Thoracic aorta (tissue), 2 donors: Measurements from ENCODE around the gene PARP16. TPM values are rescaled to one million over a fixed set of nuclear protein-coding genes. Genes with fewer than 3 reads are reported as not detected.

Experiments used
- ATAC-seq: fragments of 150-250 bp; one replicate; pipeline ENCODE4 v1.8.0; 2017; ENCODE audit warnings: low read depth; ENCODE audit not compliant: insufficient number of reproducible peaks, low FRiP score
- DNase-seq: peaks from one replicate; pipeline ENCODE4 v3.0.0-alpha.2; 2020; ENCODE audit warnings: low spot score
- H3K27ac ChIP-seq, 2 donors: fragments of 200-600 bp; sonication (generic); 1 replicate in 1 of 2; 2 replicates in 1 of 2; pipeline ENCODE4 v1.5.1; 2016; ENCODE audit warnings: mild to moderate bottlenecking in 2 of 2, moderate library complexity in 2 of 2
- H3K27me3 ChIP-seq: fragments of 200-600 bp; sonication (generic); replicated peaks from 2 replicates; pipeline ENCODE4 v1.6.0; 2016; ENCODE audit warnings: mild to moderate bottlenecking; ENCODE audit not compliant: insufficient read depth
- H3K36me3 ChIP-seq: fragments of 200-600 bp; sonication (generic); one replicate; pipeline ENCODE4 v1.5.1; 2016
- H3K4me1 ChIP-seq, 2 donors: fragments of 200-600 bp; sonication (generic); 1 replicate in 1 of 2; 2 replicates in 1 of 2; pipeline versions ENCODE4 v1.5.1 to v1.6.0; 2016; ENCODE audit warnings: low read depth in 2 of 2, mild to moderate bottlenecking in 1 of 2; ENCODE audit not compliant: control insufficient read depth in 1 of 2
- H3K4me3 ChIP-seq: fragments of 200-600 bp; sonication (generic); 2 replicates; pipeline ENCODE4 v1.5.1; 2016; ENCODE audit warnings: mild to moderate bottlenecking
- H3K9me3 ChIP-seq: fragments of 200-600 bp; sonication (generic); 2 replicates; pipeline ENCODE4 v1.5.1; 2016
- CTCF ChIP-seq: fragments of 200-600 bp; sonication (generic); IDR thresholded peaks from one replicate; pipeline ENCODE4 v1.5.1; 2019; ENCODE audit warnings: antibody characterized with exemption
- total RNA-seq, 2 donors: library from RNA; depleted of rRNA; stranded (reverse); fragments of >200 nt; gene quantifications; one replicate each; pipeline versions ENCODE4 v1.1.0 to v1.2.3, GENCODE V29; 2016

The PARP16 gene
- total RNA-seq, 2 donors from 2014 or later = 7.2 to 15.4 TPM

GRCh38 chr15:65311760-65312159, 25.1 kb upstream of the PARP16 start:
- no peak for DNase-seq
- Histone ChIP-seq H3K27ac (no peak overlapping the region), H3K27me3 (no peaks in the 10 kb centered on the region), H3K36me3 (no peaks in the 10 kb centered on the region), H3K9me3 (no peaks in the 10 kb centered on the region), H3K4me1 (no peaks in the 10 kb centered on the region), H3K4me3 (no peak overlapping the region)
- TF ChIP-seq CTCF = no peak
- no peak for ATAC-seq

GRCh38 chr15:65310431-65311137, 23.9 kb upstream of the PARP16 start:
- Histone ChIP-seq H3K4me3 (no peak overlapping the region), H3K27me3 (no peaks in the 10 kb centered on the region), H3K4me1 (no peaks in the 10 kb centered on the region), H3K27ac (no peak overlapping the region), H3K36me3 (no peaks in the 10 kb centered on the region), H3K9me3 (no peaks in the 10 kb centered on the region)
- ATAC-seq = no peak
- no peak for DNase-seq
- TF ChIP-seq CTCF = no peak

- Histone ChIP-seq H3K27me3 (no peaks in the 10 kb centered on the region), H3K36me3 (no peaks in the 10 kb centered on the region), H3K4me3 (no peak overlapping the region), H3K9me3 (no peaks in the 10 kb centered on the region), H3K4me1 (no peaks in the 10 kb centered on the region), H3K27ac (no peak overlapping the region)
- no peak for TF ChIP-seq CTCF
- ATAC-seq = no peak
- no peak for DNase-seq
Observed at GRCh38 chr15:65309882-65310418, 23.3 kb upstream of the PARP16 start.

- no peaks in the 10 kb centered on the region for H3K27me3 ChIP-seq
- TF ChIP-seq CTCF = no peak
- H3K4me1 ChIP-seq = peaks cover 6% of the 10 kb centered on the region in 2 donors
- H3K9me3 ChIP-seq = no peaks in the 10 kb centered on the region
- DNase-seq (no peak), ATAC-seq (no peak)
- no peaks in the 10 kb centered on the region for H3K36me3 ChIP-seq
- no peak overlapping the region for H3K4me3 ChIP-seq
- no peak overlapping the region for H3K27ac ChIP-seq
Observed at GRCh38 chr15:65307978-65308377, 21.3 kb upstream of the PARP16 start.

GRCh38 chr15:65306551-65306950, 19.9 kb upstream of the PARP16 start:
- ATAC-seq (no peak), DNase-seq (no peak)
- Histone ChIP-seq H3K27me3 (no peaks in the 10 kb centered on the region), H3K27ac (no peak overlapping the region), H3K4me3 (no peak overlapping the region), H3K4me1 (peaks cover 6% of the 10 kb centered on the region in 2 donors), H3K9me3 (no peaks in the 10 kb centered on the region), H3K36me3 (no peaks in the 10 kb centered on the region)
- TF ChIP-seq CTCF = no peak
